Karpas-422 (cell line): ENCODE measurements around the gene PPA1. TPM values are rescaled to one million over a fixed set of nuclear protein-coding genes. Genes with fewer than 3 reads are reported as not detected.
"Not testable (repeated sequence)": the region's sequence is repeated elsewhere in the genome, so short reads cannot be mapped to it uniquely, and the experiment has no call there.

Experiments
- DNase-seq: peaks from one replicate; pipeline ENCODE4 v3.0.0-alpha.2; 2015
- H2AFZ ChIP-seq: fragments of 200-600 bp; sonication (generic); 2 replicates; pipeline ENCODE4 v1.6.1; 2014; ENCODE audit warnings: antibody characterized with exemption, low read length, mixed read lengths
- H3K27ac ChIP-seq: fragments of 200-600 bp; sonication (generic); 2 replicates; pipeline ENCODE4 v1.5.1; 2014; ENCODE audit warnings: mild to moderate bottlenecking, low read length, moderate library complexity
- H3K27me3 ChIP-seq: fragments of 200-600 bp; sonication (generic); 2 replicates; pipeline ENCODE4 v1.6.1; 2014; ENCODE audit warnings: low read length, mixed read lengths
- H3K36me3 ChIP-seq: fragments of 200-600 bp; sonication (generic); 2 replicates; pipeline ENCODE4 v1.6.1; 2014; ENCODE audit warnings: low read length, mixed read lengths; ENCODE audit not compliant: insufficient read depth
- H3K4me1 ChIP-seq: fragments of 200-600 bp; sonication (generic); 2 replicates; pipeline ENCODE4 v1.6.1; 2014; ENCODE audit warnings: mild to moderate bottlenecking, low read length, mixed read lengths
- H3K4me2 ChIP-seq: fragments of 200-600 bp; sonication (generic); 2 replicates; pipeline ENCODE4 v1.6.1; 2014; ENCODE audit warnings: low read length, low read depth, mild to moderate bottlenecking; ENCODE audit not compliant: poor library complexity, severe bottlenecking
- H3K4me3 ChIP-seq: fragments of 200-600 bp; sonication (generic); 2 replicates; pipeline ENCODE4 v1.5.1; 2014; ENCODE audit warnings: mild to moderate bottlenecking, antibody characterized with exemption, low read length, mixed read lengths
- H3K79me2 ChIP-seq: fragments of 200-600 bp; sonication (generic); 2 replicates; pipeline ENCODE4 v1.6.1; 2014; ENCODE audit warnings: mild to moderate bottlenecking, low read length, mixed read lengths
- H3K9ac ChIP-seq: fragments of 200-600 bp; sonication (generic); 2 replicates; pipeline ENCODE4 v1.6.0; 2014; ENCODE audit warnings: low read length
- H3K9me2 ChIP-seq: fragments of 200-600 bp; sonication (generic), shearing (Covaris generic); replicated peaks from 2 replicates; pipeline ENCODE4 v1.6.0; 2014; ENCODE audit warnings: mild to moderate bottlenecking, low read length, moderate library complexity; ENCODE audit not compliant: insufficient read depth
- H3K9me3 ChIP-seq: fragments of 300-700, 200-600 bp; sonication (generic); 2 replicates; pipeline ENCODE4 v1.6.1; 2014; ENCODE audit warnings: low read length, mixed read lengths
- H4K20me1 ChIP-seq: fragments of 200-600 bp; sonication (generic); 2 replicates; pipeline ENCODE4 v1.6.1; 2014; ENCODE audit warnings: mild to moderate bottlenecking, antibody characterized with exemption, low read length, low read depth; ENCODE audit not compliant: insufficient read depth
- total RNA-seq: library from RNA; depleted of rRNA; stranded (reverse); fragments of >200 nt; shearing (Covaris generic); gene quantifications from 2 replicates; pipeline ENCODE4 v1.2.3, GENCODE V29; 2014; ENCODE audit warnings: low replicate concordance

PPA1 gene
- total RNA-seq, 1 experiment from 2014 or later, result 560 TPM

- Histone ChIP-seq H3K27ac (no peak overlapping the region), H3K27me3 (0 out of 2 replicates have a peak, but pooled peaks cover 3% of the 10 kb centered on the region), H3K79me2 (no peaks in the 10 kb centered on the region), H3K9me2 (no peaks in the 10 kb centered on the region), H3K4me2 (no peak overlapping the region), H3K36me3 (no peaks in the 10 kb centered on the region), H2AFZ (no peak overlapping the region), H4K20me1 (no peaks in the 10 kb centered on the region), H3K4me3 (no peak overlapping the region), H3K4me1 (no peaks in the 10 kb centered on the region), H3K9me3 (no peaks in the 10 kb centered on the region), H3K9ac (no peak overlapping the region)
- no peak for DNase-seq
Observed at GRCh38 chr10:70250961-70251680, 17.9 kb upstream of the PPA1 start.

DNA sequence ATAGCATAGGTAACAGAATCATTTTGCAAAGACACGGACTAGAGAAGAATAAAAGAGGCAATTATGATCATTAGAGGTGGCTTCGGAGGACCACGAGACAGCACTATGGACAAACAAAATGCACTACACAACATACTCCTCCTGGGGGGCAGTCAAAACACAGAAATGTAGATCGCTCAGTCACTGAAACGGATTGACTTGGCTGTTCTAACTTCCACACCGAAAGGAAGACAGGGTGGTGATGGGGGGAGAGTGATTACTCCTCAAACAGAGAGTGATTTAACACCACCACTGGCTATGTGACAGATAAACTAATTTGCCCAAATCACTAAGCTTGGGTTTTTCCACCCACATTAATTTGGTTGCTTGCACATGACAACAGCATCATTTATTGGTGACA is 14.1 kb upstream of the PPA1 start:
- H3K9me3 ChIP-seq, result no peaks in the 10 kb centered on the region
- DNase-seq, result no peak
- no peak overlapping the region for H2AFZ ChIP-seq
- no peak overlapping the region for H3K9ac ChIP-seq
- H3K27ac ChIP-seq, result no peak overlapping the region
- H3K4me3 ChIP-seq, result no peak overlapping the region
- H4K20me1 ChIP-seq, result no peaks in the 10 kb centered on the region
- H3K4me1 ChIP-seq, result 0 out of 2 replicates have a peak, but pooled peaks cover 3% of the 10 kb centered on the region
- 0 out of 2 replicates have a peak, but pooled peaks cover 3% of the 10 kb centered on the region for H3K27me3 ChIP-seq
- H3K9me2 ChIP-seq, result no peaks in the 10 kb centered on the region
- H3K4me2 ChIP-seq, result no peak overlapping the region
- no peaks in the 10 kb centered on the region for H3K36me3 ChIP-seq
- H3K79me2 ChIP-seq, result no peaks in the 10 kb centered on the region

DNA sequence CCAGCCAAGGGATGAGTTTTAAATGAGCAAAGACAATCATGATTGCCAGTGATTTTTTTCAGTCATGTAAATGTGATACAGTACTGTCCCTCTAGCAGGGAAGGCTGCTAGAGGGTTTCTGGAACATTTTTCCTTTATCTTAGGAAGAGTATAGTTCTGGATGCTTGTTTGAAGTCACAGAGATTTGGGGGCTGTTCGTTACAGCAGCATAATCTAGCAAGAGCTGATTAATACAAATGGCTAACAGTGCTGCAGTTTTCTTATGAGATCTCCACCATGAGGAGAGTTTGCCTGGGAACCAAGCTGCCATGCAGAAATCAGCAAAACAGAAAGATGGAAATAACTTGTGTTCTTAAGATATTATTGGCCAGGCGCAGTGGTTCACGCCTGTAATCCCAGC is 7.9 kb upstream of the PPA1 start:
- Histone ChIP-seq H3K9me3 (no peaks in the 10 kb centered on the region), H3K4me1 (0 out of 2 replicates have a peak, but pooled peaks cover 3% of the 10 kb centered on the region), H3K36me3 (no peaks in the 10 kb centered on the region), H3K9me2 (no peaks in the 10 kb centered on the region), H3K9ac (no peak overlapping the region), H3K27me3 (no peaks in the 10 kb centered on the region), H3K4me3 (no peak overlapping the region), H3K27ac (no peak overlapping the region), H2AFZ (no peak overlapping the region), H4K20me1 (no peaks in the 10 kb centered on the region), H3K4me2 (no peak overlapping the region), H3K79me2 (no peaks in the 10 kb centered on the region)
- DNase-seq, result no peak

DNA sequence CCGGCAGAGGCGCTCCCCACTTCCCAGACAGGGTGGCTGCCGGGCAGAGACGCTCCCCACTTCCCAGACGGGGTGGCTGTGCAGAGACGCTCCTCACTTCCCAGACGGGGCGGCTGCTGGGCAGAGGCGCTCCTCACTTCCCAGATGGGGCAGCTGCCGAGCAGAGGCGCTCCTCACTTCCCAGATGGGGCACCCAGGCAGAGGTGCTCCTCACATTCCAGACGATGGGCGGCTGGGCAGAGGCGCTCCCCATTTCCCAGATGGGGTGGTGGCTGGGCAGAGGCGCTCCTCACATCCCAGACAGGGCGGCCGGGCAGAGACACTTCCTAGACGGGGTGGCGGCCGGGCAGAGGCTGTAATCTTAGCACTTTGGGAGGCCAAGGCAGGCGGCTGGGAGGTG is 6.8 kb upstream of the PPA1 start:
- H3K27me3 ChIP-seq, H3K4me1 ChIP-seq, H3K9ac ChIP-seq, H3K36me3 ChIP-seq, H3K4me3 ChIP-seq, H4K20me1 ChIP-seq, H3K9me2 ChIP-seq, H3K27ac ChIP-seq, H2AFZ ChIP-seq, H3K9me3 ChIP-seq, H3K4me2 ChIP-seq, H3K79me2 ChIP-seq, DNase-seq: not testable (repeated sequence)

- not testable (repeated sequence) for H3K9me2 ChIP-seq, H3K9me3 ChIP-seq, H3K36me3 ChIP-seq, H3K79me2 ChIP-seq, H3K4me3 ChIP-seq, H3K9ac ChIP-seq, H4K20me1 ChIP-seq, H3K4me1 ChIP-seq, H3K4me2 ChIP-seq, DNase-seq, H3K27ac ChIP-seq, H3K27me3 ChIP-seq, H2AFZ ChIP-seq
Observed at GRCh38 chr10:70239077-70239976, 6.1 kb upstream of the PPA1 start.

DNA sequence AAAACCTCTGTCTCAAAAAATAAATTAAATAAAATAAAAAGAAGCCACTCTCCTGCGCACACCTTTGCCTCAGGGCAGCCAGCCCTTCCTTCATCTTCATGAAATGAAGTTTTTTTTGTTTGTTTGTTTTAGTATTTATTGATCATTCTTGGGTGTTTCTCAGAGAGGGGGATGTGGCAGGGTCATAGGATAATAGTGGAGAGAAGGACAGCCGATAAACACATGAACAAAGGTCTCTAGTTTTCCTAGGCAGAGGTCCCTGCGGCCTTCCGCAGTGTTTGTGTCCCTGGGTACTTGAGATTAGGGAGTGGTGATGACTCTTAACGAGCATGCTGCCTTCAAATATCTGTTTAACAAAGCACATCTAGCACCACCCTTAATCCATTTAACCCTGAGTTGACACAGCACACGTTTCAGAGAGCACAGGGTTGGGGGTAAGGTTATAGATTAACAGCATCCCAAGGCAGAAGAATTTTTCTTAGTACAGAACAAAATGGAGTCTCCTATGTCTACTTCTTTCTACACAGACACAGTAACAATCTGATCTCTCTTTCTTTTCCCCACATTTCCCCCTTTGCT is 4.8 kb upstream of the PPA1 start:
- H3K4me3 ChIP-seq, H2AFZ ChIP-seq, H3K9ac ChIP-seq, H3K9me3 ChIP-seq, H3K36me3 ChIP-seq, H4K20me1 ChIP-seq, H3K27me3 ChIP-seq, H3K27ac ChIP-seq, H3K4me2 ChIP-seq, H3K79me2 ChIP-seq, DNase-seq, H3K9me2 ChIP-seq: not testable (repeated sequence)
- H3K4me1 ChIP-seq, result peaks cover 11% of the 10 kb centered on the region

DNA sequence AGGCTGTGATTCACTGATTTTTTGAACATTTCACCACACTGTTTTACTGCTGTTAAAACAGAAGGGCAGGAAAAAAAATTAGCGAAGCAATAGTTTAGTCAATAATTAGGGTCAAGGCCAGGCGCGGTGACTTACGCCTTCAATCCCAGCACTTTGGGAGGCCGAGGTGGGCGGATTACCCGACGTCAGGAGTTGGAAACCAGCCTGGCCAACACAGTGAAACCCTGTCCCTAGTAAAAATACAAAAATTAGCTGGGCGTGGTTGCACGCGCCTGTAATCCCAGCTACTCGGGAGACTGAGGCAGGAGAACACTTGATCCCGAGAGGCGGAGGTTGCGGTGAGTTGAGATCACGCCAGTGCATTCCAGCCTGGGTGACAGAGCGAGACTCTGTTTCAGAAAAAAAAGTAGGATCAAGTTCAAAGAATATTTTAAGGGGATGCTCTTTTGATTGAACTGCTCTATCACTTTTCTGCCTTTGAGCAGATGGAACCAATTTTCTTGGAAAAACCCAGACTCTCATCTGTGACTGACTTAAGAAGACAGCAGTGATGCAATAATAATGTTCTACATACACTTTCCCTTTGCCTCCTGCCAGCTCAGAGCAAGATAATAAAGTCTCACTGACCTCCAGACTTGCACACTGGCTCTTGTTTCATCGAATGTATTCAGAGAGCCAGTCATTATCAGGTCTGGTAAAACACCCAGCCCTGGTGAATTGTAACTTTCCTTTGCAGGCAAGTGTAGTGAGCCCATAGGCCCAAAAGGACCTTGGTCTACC is 1.6 kb upstream of the PPA1 start:
- Histone ChIP-seq H3K4me3 (no peak overlapping the region), H3K4me1 (peaks cover 31% of the 10 kb centered on the region), H3K9me2 (no peaks in the 10 kb centered on the region), H4K20me1 (peaks cover 19% of the 10 kb centered on the region; the same call in 1 of the 2 replicates), H3K36me3 (peaks cover 13% of the 10 kb centered on the region), H3K27me3 (no peaks in the 10 kb centered on the region), H3K27ac (no peak overlapping the region), H3K9me3 (no peaks in the 10 kb centered on the region), H2AFZ (0 out of 2 replicates have a peak overlapping the region, but pooled peaks have one; percentile 49), H3K9ac (no peak overlapping the region), H3K4me2 (peak overlapping the region; percentile 98), H3K79me2 (peaks cover 33% of the 10 kb centered on the region)
- DNase-seq, result no peak
